Measurements from ENCODE around the gene UGT2B17. TPM values are rescaled to one million over a fixed set of nuclear protein-coding genes. Genes with fewer than 3 reads are reported as not detected.

The UGT2B17 gene
- total and polyA plus RNA-seq, 2 of the 4 experiments (the other 2 are of a cell fraction) = not detected

DNA sequence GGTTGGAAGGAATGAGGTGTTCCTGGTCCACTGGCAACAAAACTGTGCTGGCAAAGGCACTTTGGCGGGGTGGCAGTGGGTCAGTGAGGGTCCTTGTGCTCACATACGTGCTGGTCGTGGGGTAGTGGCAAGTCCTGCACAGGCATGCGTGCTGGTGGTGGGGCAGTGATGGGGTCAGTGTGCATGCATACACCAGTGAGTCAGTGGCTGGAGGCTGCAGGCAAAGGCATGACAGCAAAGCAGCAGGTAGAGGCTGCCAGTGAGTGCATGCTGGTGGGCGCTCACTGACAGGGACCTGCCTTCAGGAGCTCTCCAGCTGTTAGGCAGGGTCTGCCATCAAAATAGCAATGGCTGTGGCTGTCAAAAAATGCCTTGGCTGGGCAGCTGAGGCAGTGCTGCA is 86.8 kb downstream of the UGT2B17 start:
- Histone ChIP-seq H3K4me3 (ENCODE audit: insufficient read depth, low read depth, low read length) (no peak overlapping the region), H2BK20ac (ENCODE audit: low read depth, low read length) (no peak overlapping the region), H3K9me1 (ENCODE audit: insufficient read depth, low read length) (no peaks in the 10 kb centered on the region), H3K56ac (ENCODE audit: extremely low read depth, insufficient read depth, low read length) (no peak overlapping the region), H3K4me2 (ENCODE audit: low read depth, low read length) (no peak overlapping the region), H3K14ac (replicated peaks; ENCODE audit: low read depth, low read length) (no peak overlapping the region), H2AFZ (replicated peaks; ENCODE audit: low read length, poor library complexity) (no peak overlapping the region), H3K36me3 (ENCODE audit: control insufficient read depth, insufficient read depth, low read length) (no peaks in the 10 kb centered on the region), H3K9me3 (ENCODE audit: control insufficient read depth, insufficient read depth, low read length) (no peaks in the 10 kb centered on the region), H4K91ac (ENCODE audit: insufficient read depth, low read depth, low read length) (no peak overlapping the region), H4K5ac (ENCODE audit: low read depth, low read length) (no peak overlapping the region), H2AK5ac (ENCODE audit: low read depth, low read length) (no peak overlapping the region), H3K27me3 (ENCODE audit: control insufficient read depth, insufficient read depth, low read length) (no peaks in the 10 kb centered on the region), H3K18ac (ENCODE audit: low read depth, low read length) (no peak overlapping the region), H3K9ac (ENCODE audit: low read depth, low read length) (no peak overlapping the region), H4K20me1 (ENCODE audit: insufficient read depth, low read length) (no peaks in the 10 kb centered on the region), H4K8ac (ENCODE audit: low read depth in 2 of 2, low read length in 2 of 2) (no peak overlapping the region), H3K4ac (ENCODE audit: low read depth, low read length) (no peak overlapping the region), H2BK120ac (ENCODE audit: low read depth, low read length) (no peak overlapping the region), H3K27ac (ENCODE audit: insufficient read depth, low read length) (no peak overlapping the region), H3K23ac (ENCODE audit: low read depth, low read length) (no peak overlapping the region), H3K79me1 (ENCODE audit: low read depth in 1 of 2, low read length in 2 of 2) (no peaks in the 10 kb centered on the region), H2BK15ac (ENCODE audit: low read depth, low read length) (no peak overlapping the region), H3K4me1 (ENCODE audit: control insufficient read depth, insufficient read depth, low read length) (no peaks in the 10 kb centered on the region), H2BK5ac (ENCODE audit: low read depth, low read length, poor library complexity, severe bottlenecking) (no peak overlapping the region), H2AK9ac (replicated peaks; ENCODE audit: low read depth, low read length, poor library complexity) (no peak overlapping the region)
- ATAC-seq (ENCODE audit: low read depth) (no peak), DNase-seq (no peak)
- TF ChIP-seq, protein P1, sequence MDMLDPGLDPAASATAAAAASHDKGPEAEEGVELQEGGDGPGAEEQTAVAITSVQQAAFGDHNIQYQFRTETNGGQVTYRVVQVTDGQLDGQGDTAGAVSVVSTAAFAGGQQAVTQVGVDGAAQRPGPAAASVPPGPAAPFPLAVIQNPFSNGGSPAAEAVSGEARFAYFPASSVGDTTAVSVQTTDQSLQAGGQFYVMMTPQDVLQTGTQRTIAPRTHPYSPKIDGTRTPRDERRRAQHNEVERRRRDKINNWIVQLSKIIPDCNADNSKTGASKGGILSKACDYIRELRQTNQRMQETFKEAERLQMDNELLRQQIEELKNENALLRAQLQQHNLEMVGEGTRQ (IDR thresholded peaks at IDR 0.05; ENCODE audit: low read depth, low read length) = no peak
- TF ChIP-seq SMC3 (IDR thresholded peaks at IDR 0.05; ENCODE audit: low read depth, low read length) (no peak), CTCF (conservative IDR thresholded peaks at IDR 0.05; ENCODE audit: low read depth, low read length) (no peak), CHD1 (IDR thresholded peaks at IDR 0.05; ENCODE audit: low read depth, low read length) (no peak), MAFK (IDR thresholded peaks at IDR 0.05; ENCODE audit: low read depth, low read length) (no peak), POLR2A (IDR thresholded peaks at IDR 0.05; ENCODE audit: low read depth, low read length) (no peak), BHLHE40 (IDR thresholded peaks at IDR 0.05; ENCODE audit: low read depth, low read length) (no peak), RCOR1 (IDR thresholded peaks at IDR 0.05; ENCODE audit: insufficient replicate concordance, low read length) (no peak)
- TF ChIP-seq, protein P2, sequence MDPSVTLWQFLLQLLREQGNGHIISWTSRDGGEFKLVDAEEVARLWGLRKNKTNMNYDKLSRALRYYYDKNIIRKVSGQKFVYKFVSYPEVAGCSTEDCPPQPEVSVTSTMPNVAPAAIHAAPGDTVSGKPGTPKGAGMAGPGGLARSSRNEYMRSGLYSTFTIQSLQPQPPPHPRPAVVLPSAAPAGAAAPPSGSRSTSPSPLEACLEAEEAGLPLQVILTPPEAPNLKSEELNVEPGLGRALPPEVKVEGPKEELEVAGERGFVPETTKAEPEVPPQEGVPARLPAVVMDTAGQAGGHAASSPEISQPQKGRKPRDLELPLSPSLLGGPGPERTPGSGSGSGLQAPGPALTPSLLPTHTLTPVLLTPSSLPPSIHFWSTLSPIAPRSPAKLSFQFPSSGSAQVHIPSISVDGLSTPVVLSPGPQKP (IDR thresholded peaks at IDR 0.05; ENCODE audit: borderline replicate concordance, low read depth, low read length) = no peak
- intact Hi-C loops (cut with micrococcal nuclease) (no loop called here), dilution Hi-C loops (cut with HindIII; ENCODE audit: low sequenced_read_pairs, unreplicated experiment) (no loop called here), in situ Hi-C loops (cut with MboI; ENCODE audit: low sequenced_read_pairs) (no loop called here)
- BruUV-seq (replicated peaks) = no TSS peak
- 48% methylated on average over 4 of the region's 5 CpGs; no CpG with 5 or more reads in 1 of the 2 experiments for WGBS, 2 experiments (ENCODE audit: extremely low coverage in 2 of 2, insufficient read length in 1 of 2)
- ChIA-PET POLR2A (ENCODE audit: unreplicated experiment) (no interaction called here), CTCF (no interaction called here)
